OCI-LY7 (cell line): ENCODE results near the gene AFF3. TPM values are rescaled to one million over a fixed set of nuclear protein-coding genes. Genes with fewer than 3 reads are reported as not detected.
A peak's percentile ranks its signal among the peaks of the same experiment; 100 is the strongest.

Experiments used
- BruUV-seq: library from RNA; stranded (reverse); fragments of 400-500 nt; replicated peaks from 2 replicates; lab custom pipeline; 2021; lab: Mats Ljungman, UMichigan
- CTCF ChIA-PET: fragments of 300-600 bp; sonication (Branson Sonifier 250); formaldehyde crosslinking; loops from one replicate; lab custom pipeline; 2022; ENCODE audit warnings: antibody characterized with exemption; ENCODE audit not compliant: unreplicated experiment; lab: Charles Lee
- POLR2A ChIA-PET: fragments of 300-600 bp; sonication (Branson Sonifier 250); formaldehyde crosslinking; loops from one replicate; lab custom pipeline; 2022; ENCODE audit warnings: antibody characterized with exemption; lab: Charles Lee
- DNase-seq: peaks from one replicate; pipeline ENCODE4 v3.0.0-alpha.2; 2015; ENCODE audit warnings: low spot score
- H2AFZ ChIP-seq: fragments of 200-600 bp; sonication (generic), shearing (Covaris generic); 2 replicates; pipeline ENCODE4 v1.6.1; 2014; ENCODE audit warnings: mild to moderate bottlenecking, antibody characterized with exemption, low read length, moderate library complexity
- H3K27ac ChIP-seq: fragments of 200-600 bp; sonication (generic); 2 replicates; pipeline ENCODE4 v1.5.1; 2014; ENCODE audit warnings: mixed run types, low read depth, mild to moderate bottlenecking, moderate library complexity, low read length, inconsistent platforms; ENCODE audit not compliant: poor library complexity, severe bottlenecking
- H3K36me3 ChIP-seq: fragments of 200-600 bp; sonication (generic); 2 replicates; pipeline ENCODE4 v1.6.1; 2014; ENCODE audit warnings: mild to moderate bottlenecking, antibody characterized with exemption, low read length, moderate library complexity, mixed read lengths; ENCODE audit not compliant: insufficient read depth
- H3K4me1 ChIP-seq: fragments of 200-600 bp; sonication (generic); 2 replicates; pipeline ENCODE4 v1.5.1; 2014; ENCODE audit warnings: mild to moderate bottlenecking, low read length; ENCODE audit not compliant: insufficient read depth, poor library complexity, severe bottlenecking
- H3K4me2 ChIP-seq: fragments of 200-600 bp; sonication (generic); 2 replicates; pipeline ENCODE4 v1.6.1; 2014; ENCODE audit warnings: mild to moderate bottlenecking, low read length
- H3K4me3 ChIP-seq: fragments of 200-600 bp; sonication (generic); 2 replicates; pipeline ENCODE4 v1.5.1; 2014; ENCODE audit warnings: mild to moderate bottlenecking, low read depth, low read length; ENCODE audit not compliant: poor library complexity, severe bottlenecking
- H3K79me2 ChIP-seq: fragments of 200-600 bp; sonication (generic); 2 replicates; pipeline ENCODE4 v1.6.1; 2016; ENCODE audit warnings: low read depth, mild to moderate bottlenecking, low read length, moderate library complexity, mixed read lengths; ENCODE audit not compliant: insufficient read depth
- H3K9me2 ChIP-seq: fragments of 200-600 bp; sonication (generic); 2 replicates; pipeline ENCODE4 v1.6.1; 2016; ENCODE audit warnings: mild to moderate bottlenecking, low read length, mixed read lengths; ENCODE audit not compliant: insufficient read depth
- H3K9me3 ChIP-seq: fragments of 200-600 bp; sonication (generic); 2 replicates; pipeline ENCODE4 v1.6.1; 2014; ENCODE audit warnings: mild to moderate bottlenecking, mixed run types, low read length, mixed read lengths
- H4K20me1 ChIP-seq: fragments of 200-600 bp; sonication (generic); 2 replicates; pipeline ENCODE4 v1.6.1; 2014; ENCODE audit warnings: mild to moderate bottlenecking, antibody characterized with exemption, low read length, moderate library complexity, mixed read lengths; ENCODE audit not compliant: insufficient read depth
- EZH2phosphoT487 ChIP-seq: fragments of 200-600 bp; sonication (generic); IDR thresholded peaks from 2 replicates; pipeline ENCODE4 v1.6.1; 2018; ENCODE audit warnings: low read depth, borderline replicate concordance, mild to moderate bottlenecking, mixed run types, antibody characterized with exemption, low read length, moderate library complexity, mixed read lengths
- intact Hi-C: fragments of 100-400 bp; cut with micrococcal nuclease; formaldehyde crosslinking; loops from one replicate; pipeline ENCODE4 v1.10.0; 2022; ENCODE audit not compliant: unreplicated experiment
- total RNA-seq, 2 experiments: library from RNA; depleted of rRNA in 1 of 2; stranded (reverse); fragments of >200 nt in 1 of 2; shearing (Covaris generic) in 1 of 2; gene quantifications; 2 replicates each; pipeline ENCODE4 v1.2.3, GENCODE V29; 2014 to 2022
- TF ChIP-seq, protein P1 (sequence below): fragments of 200-600 bp; sonication (generic); conservative IDR thresholded peaks from 2 replicates; pipeline ENCODE4 v1.5.1; 2014; ENCODE audit warnings: mild to moderate bottlenecking, antibody characterized with exemption, low read length, moderate library complexity, mixed read lengths

AFF3 gene
- total RNA-seq, 2 experiments from 2014 or later = 131 to 133 TPM

DNA sequence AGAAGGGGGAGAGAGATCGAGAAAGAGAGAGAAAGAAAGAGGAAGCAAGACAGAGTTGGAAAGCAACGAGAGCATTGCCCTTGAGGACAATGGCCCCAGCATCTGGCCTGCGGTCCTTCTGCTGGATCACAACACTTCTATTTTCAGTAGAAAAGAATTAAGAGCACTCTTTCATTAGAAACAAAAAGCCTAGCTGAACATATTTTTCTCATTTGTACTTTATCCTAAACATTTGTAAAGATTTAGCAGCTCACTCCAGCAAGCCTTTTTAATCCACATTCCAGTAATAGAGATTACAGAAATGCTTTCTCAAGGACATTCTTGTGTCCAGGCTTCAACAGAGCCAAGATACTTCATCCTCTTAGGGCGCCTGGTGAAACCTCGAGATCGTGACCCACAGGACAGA is 31.6 kb upstream of the AFF3 start:
- no peaks in the 10 kb centered on the region for H3K36me3 ChIP-seq
- no peaks in the 10 kb centered on the region for H3K79me2 ChIP-seq
- TF ChIP-seq, protein P1, sequence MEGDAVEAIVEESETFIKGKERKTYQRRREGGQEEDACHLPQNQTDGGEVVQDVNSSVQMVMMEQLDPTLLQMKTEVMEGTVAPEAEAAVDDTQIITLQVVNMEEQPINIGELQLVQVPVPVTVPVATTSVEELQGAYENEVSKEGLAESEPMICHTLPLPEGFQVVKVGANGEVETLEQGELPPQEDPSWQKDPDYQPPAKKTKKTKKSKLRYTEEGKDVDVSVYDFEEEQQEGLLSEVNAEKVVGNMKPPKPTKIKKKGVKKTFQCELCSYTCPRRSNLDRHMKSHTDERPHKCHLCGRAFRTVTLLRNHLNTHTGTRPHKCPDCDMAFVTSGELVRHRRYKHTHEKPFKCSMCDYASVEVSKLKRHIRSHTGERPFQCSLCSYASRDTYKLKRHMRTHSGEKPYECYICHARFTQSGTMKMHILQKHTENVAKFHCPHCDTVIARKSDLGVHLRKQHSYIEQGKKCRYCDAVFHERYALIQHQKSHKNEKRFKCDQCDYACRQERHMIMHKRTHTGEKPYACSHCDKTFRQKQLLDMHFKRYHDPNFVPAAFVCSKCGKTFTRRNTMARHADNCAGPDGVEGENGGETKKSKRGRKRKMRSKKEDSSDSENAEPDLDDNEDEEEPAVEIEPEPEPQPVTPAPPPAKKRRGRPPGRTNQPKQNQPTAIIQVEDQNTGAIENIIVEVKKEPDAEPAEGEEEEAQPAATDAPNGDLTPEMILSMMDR = no peak
- no peak for TF ChIP-seq EZH2phosphoT487
- DNase-seq = peak; percentile 11
- no peaks in the 10 kb centered on the region for H3K9me2 ChIP-seq
- POLR2A ChIA-PET = no interaction called here
- no peaks in the 10 kb centered on the region for H4K20me1 ChIP-seq
- H3K4me3 ChIP-seq = no peak overlapping the region
- H3K9me3 ChIP-seq = 0 out of 2 replicates have a peak, but pooled peaks cover 5% of the 10 kb centered on the region
- CTCF ChIA-PET = no interaction called here
- H3K27ac ChIP-seq = no peak overlapping the region
- intact Hi-C loops = no loop called here
- peak overlapping the region; percentile 49 for H2AFZ ChIP-seq
- BruUV-seq = no TSS peak
- H3K4me1 ChIP-seq = peaks cover 11% of the 10 kb centered on the region
- peak overlapping the region; percentile 57 for H3K4me2 ChIP-seq

DNA sequence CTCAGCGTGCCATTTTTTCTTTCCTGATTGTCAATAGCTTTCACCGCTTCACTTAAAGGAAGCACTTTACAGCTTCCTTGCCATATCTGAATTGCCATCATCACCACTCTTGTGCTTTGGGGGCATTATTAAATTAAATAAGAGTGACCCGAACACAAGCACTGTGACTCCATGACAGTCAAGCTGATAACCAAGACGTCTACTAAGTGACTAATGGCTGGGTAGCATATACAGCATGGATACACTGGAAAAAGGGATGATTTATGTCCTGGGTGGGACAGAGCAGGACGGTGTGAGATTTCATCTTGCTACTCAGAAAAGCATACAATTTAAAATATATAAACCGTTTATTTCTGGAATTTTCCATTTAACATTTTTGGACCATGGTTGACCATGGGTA is 24.3 kb upstream of the AFF3 start:
- intact Hi-C loops = no loop called here
- Histone ChIP-seq H3K4me2 (no peak overlapping the region), H3K79me2 (no peaks in the 10 kb centered on the region), H3K4me3 (no peak overlapping the region), H3K4me1 (no peaks in the 10 kb centered on the region), H3K9me3 (peaks cover 14% of the 10 kb centered on the region; the same call in 1 of the 2 replicates), H3K27ac (no peak overlapping the region), H4K20me1 (no peaks in the 10 kb centered on the region), H3K9me2 (no peaks in the 10 kb centered on the region), H3K36me3 (no peaks in the 10 kb centered on the region), H2AFZ (no peak overlapping the region)
- no peak for DNase-seq
- CTCF ChIA-PET = no interaction called here
- POLR2A ChIA-PET = no interaction called here
- TF ChIP-seq, protein P1 = no peak
- no peak for TF ChIP-seq EZH2phosphoT487
- BruUV-seq = no TSS peak

DNA sequence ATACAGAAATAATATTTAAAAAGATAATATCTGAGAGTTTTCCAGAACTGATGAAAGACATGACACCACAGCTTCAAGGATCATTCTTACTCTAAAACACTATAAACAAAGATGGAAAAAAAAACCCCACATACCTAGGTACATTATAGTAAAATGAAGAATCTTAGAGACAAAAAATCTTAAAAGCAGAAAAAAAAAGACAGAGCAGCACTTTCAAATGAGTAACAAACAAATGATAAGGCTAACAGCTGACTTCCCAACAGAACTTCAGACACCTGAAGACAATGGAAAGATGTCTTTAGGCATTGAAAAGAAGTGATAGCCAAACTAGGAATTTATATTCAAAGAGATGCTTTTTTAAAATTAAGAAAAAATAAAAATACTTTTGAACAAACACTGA is 21.2 kb upstream of the AFF3 start:
- H3K27ac ChIP-seq = no peak overlapping the region
- H3K4me1 ChIP-seq = no peaks in the 10 kb centered on the region
- no peaks in the 10 kb centered on the region for H3K79me2 ChIP-seq
- ChIA-PET CTCF (no interaction called here), POLR2A (interaction anchor here (0.6 kb wide), 1 partner anchor 58 kb away, joined by 3 read pairs; no protein-coding TSS in a partner anchor)
- no peaks in the 10 kb centered on the region for H4K20me1 ChIP-seq
- H2AFZ ChIP-seq = no peak overlapping the region
- peaks cover 17% of the 10 kb centered on the region; the same call in 1 of the 2 replicates for H3K9me3 ChIP-seq
- H3K36me3 ChIP-seq = no peaks in the 10 kb centered on the region
- no peak for DNase-seq
- H3K4me2 ChIP-seq = no peak overlapping the region
- H3K4me3 ChIP-seq = no peak overlapping the region
- no peaks in the 10 kb centered on the region for H3K9me2 ChIP-seq
- BruUV-seq = no TSS peak
- intact Hi-C loops = no loop called here
- no peak for TF ChIP-seq EZH2phosphoT487
- TF ChIP-seq, protein P1 = no peak
